Measurements from ENCODE around the gene NINJ2. TPM values are rescaled to one million over a fixed set of nuclear protein-coding genes. Genes with fewer than 3 reads are reported as not detected.

The NINJ2 gene
- total RNA-seq, 1 donor = 5.8 TPM

- Histone ChIP-seq H2AFZ (ENCODE audit: low read length) (no peak overlapping the region), H3K36me3 (ENCODE audit: insufficient read depth, low read length) (no peaks in the 10 kb centered on the region), H4K20me1 (ENCODE audit: insufficient read depth, low read length) (no peaks in the 10 kb centered on the region), H3K27ac (ENCODE audit: low read depth, low read length) (no peak overlapping the region), H3K4me1 (ENCODE audit: insufficient read depth, low read length) (peaks cover 5% of the 10 kb centered on the region), H3K4me2 (ENCODE audit: insufficient read depth, low read length) (no peak overlapping the region), H3K4me3 (ENCODE audit: insufficient read depth, low read length) (no peak overlapping the region), H3K9me3 (ENCODE audit: low read depth, low read length) (no peaks in the 10 kb centered on the region), H3K79me2 (ENCODE audit: insufficient read depth, low read length) (no peaks in the 10 kb centered on the region), H3K27me3 (ENCODE audit: insufficient read depth, low read length) (no peaks in the 10 kb centered on the region)
- DNase-seq (ENCODE audit: insufficient read length, low spot score, missing footprints) = no peak
- TF ChIP-seq CTCF (IDR thresholded peaks at IDR 0.05; ENCODE audit: extremely low read depth, low read depth, low read length) = no peak
These were observed 4.1 kb downstream of the NINJ2 start for GRCh38 chr12:659090-659683.

- H2AFZ ChIP-seq (ENCODE audit: low read length) = no peak overlapping the region
- H3K36me3 ChIP-seq (ENCODE audit: insufficient read depth, low read length) = no peaks in the 10 kb centered on the region
- DNase-seq (ENCODE audit: insufficient read length, low spot score, missing footprints) = peak; percentile 27
- H3K27ac ChIP-seq (ENCODE audit: low read depth, low read length) = no peak overlapping the region
- peaks cover 12% of the 10 kb centered on the region for H3K4me1 ChIP-seq (ENCODE audit: insufficient read depth, low read length)
- no peak overlapping the region for H3K4me2 ChIP-seq (ENCODE audit: insufficient read depth, low read length)
- H4K20me1 ChIP-seq (ENCODE audit: insufficient read depth, low read length) = no peaks in the 10 kb centered on the region
- no peaks in the 10 kb centered on the region for H3K27me3 ChIP-seq (ENCODE audit: insufficient read depth, low read length)
- no peak for TF ChIP-seq CTCF (IDR thresholded peaks at IDR 0.05; ENCODE audit: extremely low read depth, low read depth, low read length)
- no peaks in the 10 kb centered on the region for H3K79me2 ChIP-seq (ENCODE audit: insufficient read depth, low read length)
- no peaks in the 10 kb centered on the region for H3K9me3 ChIP-seq (ENCODE audit: low read depth, low read length)
- H3K4me3 ChIP-seq (ENCODE audit: insufficient read depth, low read length) = no peak overlapping the region
These were observed 12.3 kb downstream of the NINJ2 start for GRCh38 chr12:650983-651382.

GRCh38 chr12:647385-648085 lies 15.7 kb downstream of the NINJ2 start:
- Histone ChIP-seq H3K79me2 (ENCODE audit: insufficient read depth, low read length) (peaks cover 2% of the 10 kb centered on the region), H3K4me2 (ENCODE audit: insufficient read depth, low read length) (no peak overlapping the region), H3K4me1 (ENCODE audit: insufficient read depth, low read length) (peaks cover 40% of the 10 kb centered on the region), H3K9me3 (ENCODE audit: low read depth, low read length) (no peaks in the 10 kb centered on the region), H3K27ac (ENCODE audit: low read depth, low read length) (no peak overlapping the region), H2AFZ (ENCODE audit: low read length) (no peak overlapping the region), H3K27me3 (ENCODE audit: insufficient read depth, low read length) (no peaks in the 10 kb centered on the region), H3K4me3 (ENCODE audit: insufficient read depth, low read length) (no peak overlapping the region), H4K20me1 (ENCODE audit: insufficient read depth, low read length) (no peaks in the 10 kb centered on the region), H3K36me3 (ENCODE audit: insufficient read depth, low read length) (no peaks in the 10 kb centered on the region)
- DNase-seq (ENCODE audit: insufficient read length, low spot score, missing footprints) = no peak
- no peak for TF ChIP-seq CTCF (IDR thresholded peaks at IDR 0.05; ENCODE audit: extremely low read depth, low read depth, low read length)
